A673 (cell line): ENCODE measurements around the gene CARTPT. TPM values are rescaled to one million over a fixed set of nuclear protein-coding genes. Genes with fewer than 3 reads are reported as not detected.

Experiments used
- BruUV-seq: library from RNA; stranded (reverse); fragments of 400-500 nt; replicated peaks from 2 replicates; lab custom pipeline; 2021; lab: Mats Ljungman, UMichigan
- CTCF ChIA-PET: fragments of 300-600 bp; sonication (Branson Sonifier 250); formaldehyde crosslinking; loops from one replicate; lab custom pipeline; 2022; ENCODE audit warnings: antibody characterized with exemption; lab: Charles Lee
- POLR2A ChIA-PET: fragments of 300-600 bp; sonication (Branson Sonifier 250); formaldehyde crosslinking; loops from one replicate; lab custom pipeline; 2022; ENCODE audit warnings: antibody characterized with exemption; ENCODE audit not compliant: low non-redundant PET; lab: Charles Lee
- DNase-seq: peaks from one replicate; pipeline ENCODE4 v3.0.0-alpha.2; 2015; ENCODE audit warnings: low spot score
- H3K27ac ChIP-seq: fragments of 200-600 bp; sonication (generic); 2 replicates; pipeline ENCODE4 v1.5.1; 2016; ENCODE audit warnings: mixed run types, low read depth, mild to moderate bottlenecking, mixed read lengths, antibody characterized with exemption, low read length; ENCODE audit not compliant: poor library complexity, severe bottlenecking
- H3K27me3 ChIP-seq: fragments of 200-600 bp; sonication (generic); replicated peaks from 2 replicates; pipeline ENCODE4 v1.6.1; 2017; ENCODE audit warnings: mixed run types, low read depth, mild to moderate bottlenecking, mixed read lengths, antibody characterized with exemption, low read length; ENCODE audit not compliant: insufficient read depth, poor library complexity
- H3K36me3 ChIP-seq: fragments of 200-600 bp; sonication (generic); 2 replicates; pipeline ENCODE4 v1.6.1; 2016; ENCODE audit warnings: mixed run types, mild to moderate bottlenecking, mixed read lengths, antibody characterized with exemption, low read length; ENCODE audit not compliant: insufficient read depth, poor library complexity, severe bottlenecking
- H3K4me1 ChIP-seq: fragments of 200-600 bp; sonication (generic); 2 replicates; pipeline ENCODE4 v1.6.1; 2017; ENCODE audit warnings: mixed run types, mild to moderate bottlenecking, mixed read lengths, antibody characterized with exemption, low read length; ENCODE audit not compliant: insufficient read depth, poor library complexity, severe bottlenecking
- H3K4me3 ChIP-seq: fragments of 200-600 bp; sonication (generic); 2 replicates; pipeline ENCODE4 v1.5.1; 2016; ENCODE audit warnings: low read depth, mixed run types, mild to moderate bottlenecking, mixed read lengths, low read length; ENCODE audit not compliant: poor library complexity, severe bottlenecking
- H3K9me3 ChIP-seq: fragments of 200-600 bp; sonication (generic); 2 replicates; pipeline ENCODE4 v1.6.1; 2016; ENCODE audit warnings: mixed run types, low read depth, mild to moderate bottlenecking, mixed read lengths, antibody characterized with exemption, low read length; ENCODE audit not compliant: poor library complexity, severe bottlenecking
- EZH2 ChIP-seq: fragments of 200-600 bp; sonication (generic); IDR thresholded peaks from 2 replicates; pipeline ENCODE4 v1.6.1; 2017; ENCODE audit warnings: borderline replicate concordance, low read depth, mild to moderate bottlenecking, mixed read lengths, antibody characterized with exemption, low read length; ENCODE audit not compliant: poor library complexity, severe bottlenecking
- intact Hi-C: fragments of 100-400 bp; cut with micrococcal nuclease; formaldehyde crosslinking; loops from one replicate; pipeline ENCODE4 v1.10.0; 2022; ENCODE audit not compliant: unreplicated experiment
- total RNA-seq: library from RNA; stranded (reverse); gene quantifications from 2 replicates; pipeline ENCODE4 v1.2.3, GENCODE V29; 2021
- TF ChIP-seq, protein P1 (sequence below): fragments of 300-800, 200-600 bp; sonication (generic); conservative IDR thresholded peaks from 2 replicates; pipeline ENCODE4 v1.5.1; 2017; ENCODE audit warnings: low read depth, mild to moderate bottlenecking, antibody characterized with exemption, low read length, moderate library complexity, mixed read lengths

Gene CARTPT
- total RNA-seq, 1 experiment from 2014 or later = not detected

GRCh38 chr5:71769287-71769686 lies 50.2 kb downstream of the CARTPT start:
- Histone ChIP-seq H3K9me3 (no peaks in the 10 kb centered on the region), H3K4me1 (peaks cover 3% of the 10 kb centered on the region), H3K27me3 (no peaks in the 10 kb centered on the region), H3K36me3 (no peaks in the 10 kb centered on the region), H3K4me3 (no peak overlapping the region), H3K27ac (no peak overlapping the region)
- ChIA-PET POLR2A (interaction anchor here (0.7 kb wide), 1 partner anchor 36 kb away, joined by 3 read pairs; no protein-coding TSS in a partner anchor), CTCF (interaction anchor here (1.0 kb wide), 1 partner anchor 168 kb away, joined by 3 read pairs; no protein-coding TSS in a partner anchor)
- intact Hi-C loops = no loop called here
- no TSS peak for BruUV-seq
- no peak for TF ChIP-seq EZH2
- TF ChIP-seq, protein P1, sequence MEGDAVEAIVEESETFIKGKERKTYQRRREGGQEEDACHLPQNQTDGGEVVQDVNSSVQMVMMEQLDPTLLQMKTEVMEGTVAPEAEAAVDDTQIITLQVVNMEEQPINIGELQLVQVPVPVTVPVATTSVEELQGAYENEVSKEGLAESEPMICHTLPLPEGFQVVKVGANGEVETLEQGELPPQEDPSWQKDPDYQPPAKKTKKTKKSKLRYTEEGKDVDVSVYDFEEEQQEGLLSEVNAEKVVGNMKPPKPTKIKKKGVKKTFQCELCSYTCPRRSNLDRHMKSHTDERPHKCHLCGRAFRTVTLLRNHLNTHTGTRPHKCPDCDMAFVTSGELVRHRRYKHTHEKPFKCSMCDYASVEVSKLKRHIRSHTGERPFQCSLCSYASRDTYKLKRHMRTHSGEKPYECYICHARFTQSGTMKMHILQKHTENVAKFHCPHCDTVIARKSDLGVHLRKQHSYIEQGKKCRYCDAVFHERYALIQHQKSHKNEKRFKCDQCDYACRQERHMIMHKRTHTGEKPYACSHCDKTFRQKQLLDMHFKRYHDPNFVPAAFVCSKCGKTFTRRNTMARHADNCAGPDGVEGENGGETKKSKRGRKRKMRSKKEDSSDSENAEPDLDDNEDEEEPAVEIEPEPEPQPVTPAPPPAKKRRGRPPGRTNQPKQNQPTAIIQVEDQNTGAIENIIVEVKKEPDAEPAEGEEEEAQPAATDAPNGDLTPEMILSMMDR = no peak
- DNase-seq = peak; percentile 14

GRCh38 chr5:71770381-71770780 lies 51.3 kb downstream of the CARTPT start:
- DNase-seq = no peak
- H3K4me1 ChIP-seq = peaks cover 3% of the 10 kb centered on the region
- no peaks in the 10 kb centered on the region for H3K27me3 ChIP-seq
- intact Hi-C loops = no loop called here
- H3K36me3 ChIP-seq = no peaks in the 10 kb centered on the region
- TF ChIP-seq EZH2 = no peak
- TF ChIP-seq, protein P1 = no peak
- no peak overlapping the region for H3K27ac ChIP-seq
- ChIA-PET POLR2A (no interaction called here), CTCF (no interaction called here)
- no peak overlapping the region for H3K4me3 ChIP-seq
- no TSS peak for BruUV-seq
- no peaks in the 10 kb centered on the region for H3K9me3 ChIP-seq

Other genes with a start within 250 kb of the CARTPT start
- 46.7 and 54.1 TPM in 2 replicates for gene MCCC2, start 131.9 kb upstream of the CARTPT start, total RNA-seq